PC-9 (cell line): ENCODE results near the gene PER3. TPM values are rescaled to one million over a fixed set of nuclear protein-coding genes. Genes with fewer than 3 reads are reported as not detected.

ENCODE experiments used
- BruUV-seq: library from RNA; stranded (reverse); fragments of 400-500 nt; replicated peaks from 2 replicates; lab custom pipeline; 2021; lab: Mats Ljungman, UMichigan
- CTCF ChIA-PET: fragments of 300-600 bp; sonication (Branson Sonifier 250); formaldehyde crosslinking; loops from one replicate; lab custom pipeline; 2022; ENCODE audit warnings: antibody characterized with exemption; lab: Charles Lee
- POLR2A ChIA-PET: fragments of 300-600 bp; sonication (Branson Sonifier 250); formaldehyde crosslinking; loops from one replicate; lab custom pipeline; 2022; ENCODE audit warnings: antibody characterized with exemption; ENCODE audit not compliant: unreplicated experiment; lab: Charles Lee
- DNase-seq, 2 experiments: peaks; one replicate each; pipeline versions ENCODE4 v3.0.0 to v3.0.0-alpha.2; 2015 to 2022; ENCODE audit warnings: mixed read lengths in 1 of 2
- H2AFZ ChIP-seq: fragments of 200-600 bp; sonication (generic); 2 replicates; pipeline ENCODE4 v1.8.1; 2017; ENCODE audit warnings: antibody characterized with exemption
- H3F3A ChIP-seq: fragments of 200-600 bp; sonication (generic); 2 replicates; pipeline ENCODE4 v1.8.1; 2017; ENCODE audit warnings: antibody characterized with exemption, mild to moderate bottlenecking, low read depth; ENCODE audit not compliant: insufficient read depth
- H3K27ac ChIP-seq: fragments of 200-600 bp; sonication (generic); 2 replicates; pipeline ENCODE4 v1.6.1; 2016; ENCODE audit warnings: mixed run types
- H3K27me3 ChIP-seq: fragments of 200-600 bp; sonication (generic); 2 replicates; pipeline ENCODE4 v1.6.1; 2016; ENCODE audit warnings: low read depth, mixed run types; ENCODE audit not compliant: insufficient read depth
- H3K36me3 ChIP-seq: fragments of 200-600 bp; sonication (generic); 2 replicates; pipeline ENCODE4 v1.6.1; 2016; ENCODE audit warnings: low read depth, mixed run types
- H3K4me1 ChIP-seq: fragments of 200-600 bp; sonication (generic); replicated peaks from 2 replicates; pipeline ENCODE4 v1.6.1; 2016; ENCODE audit warnings: mixed run types; ENCODE audit not compliant: insufficient read depth
- H3K4me2 ChIP-seq: fragments of 200-600 bp; sonication (generic); 2 replicates; pipeline ENCODE4 v1.6.1; 2017; ENCODE audit warnings: mixed run types
- H3K4me3 ChIP-seq: fragments of 200-600 bp; sonication (generic); 2 replicates; pipeline ENCODE4 v1.6.1; 2016; ENCODE audit warnings: mixed run types
- H3K79me2 ChIP-seq: fragments of 200-600 bp; sonication (generic); 2 replicates; pipeline ENCODE4 v1.6.1; 2017; ENCODE audit warnings: low read depth, mixed run types
- H3K9me2 ChIP-seq: fragments of 200-600 bp; sonication (generic); 2 replicates; pipeline ENCODE4 v1.8.1; 2017; ENCODE audit warnings: mild to moderate bottlenecking; ENCODE audit not compliant: insufficient read depth
- H3K9me3 ChIP-seq: fragments of 200-600 bp; sonication (generic); 2 replicates; pipeline ENCODE4 v1.8.1; 2016; ENCODE audit warnings: low read depth; ENCODE audit not compliant: insufficient read depth
- H4K20me1 ChIP-seq: fragments of 200-600 bp; sonication (generic); 2 replicates; pipeline ENCODE4 v1.8.1; 2017; ENCODE audit not compliant: insufficient read depth
- EZH2 ChIP-seq: fragments of 200-600 bp; sonication (generic); IDR thresholded peaks from 2 replicates; pipeline ENCODE4 v1.8.0; 2017; ENCODE audit warnings: antibody characterized with exemption, low read depth
- intact Hi-C: fragments of 100-400 bp; cut with micrococcal nuclease; formaldehyde crosslinking; loops from one replicate; pipeline ENCODE4 v1.10.0; 2022; ENCODE audit not compliant: unreplicated experiment
- total RNA-seq: library from RNA; stranded (reverse); gene quantifications from 2 replicates; pipeline ENCODE4 v1.2.3, GENCODE V29; 2021
- TF ChIP-seq, protein P1 (sequence below): fragments of 200-600 bp; sonication (generic); conservative IDR thresholded peaks from 2 replicates; pipeline ENCODE4 v1.6.1; 2017; ENCODE audit warnings: mixed run types, antibody characterized with exemption, mild to moderate bottlenecking, moderate library complexity

The PER3 gene
- total RNA-seq, 1 experiment from 2014 or later: 25.1 TPM

DNA sequence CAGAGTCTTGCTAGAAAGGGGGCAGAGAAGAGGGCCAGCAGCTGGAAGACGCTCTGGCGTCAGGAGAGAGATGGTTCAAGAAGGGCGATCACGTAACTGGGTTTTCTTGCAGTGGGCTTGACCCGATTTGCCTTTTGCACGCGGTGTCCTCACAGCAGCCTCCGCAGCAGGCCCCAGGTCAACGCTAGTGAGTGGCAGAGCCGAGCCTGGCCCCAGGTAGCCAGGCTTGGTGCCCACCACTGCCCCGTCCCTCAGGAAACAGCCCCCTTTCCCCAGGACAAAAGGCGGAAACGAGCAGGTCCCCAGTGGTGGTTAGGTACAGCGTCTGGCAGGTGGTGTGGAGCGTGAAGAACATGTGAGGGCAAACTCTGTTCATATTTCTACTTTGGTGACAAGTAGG, 77.4 kb downstream of the PER3 start:
- no peaks in the 10 kb centered on the region for H3K4me1 ChIP-seq
- no peaks in the 10 kb centered on the region for H4K20me1 ChIP-seq
- ChIA-PET CTCF (interaction anchor here (0.5 to 0.7 kb wide), 2 partner anchors 80 to 1552 kb away, joined by 3 read pairs; no protein-coding TSS in a partner anchor), POLR2A (no interaction called here)
- H3K36me3 ChIP-seq: no peaks in the 10 kb centered on the region
- H3K27ac ChIP-seq: no peak overlapping the region
- H3K4me2 ChIP-seq: no peak overlapping the region
- H3K79me2 ChIP-seq: no peaks in the 10 kb centered on the region
- intact Hi-C loops: no loop called here
- BruUV-seq: no TSS peak
- TF ChIP-seq, protein P1, sequence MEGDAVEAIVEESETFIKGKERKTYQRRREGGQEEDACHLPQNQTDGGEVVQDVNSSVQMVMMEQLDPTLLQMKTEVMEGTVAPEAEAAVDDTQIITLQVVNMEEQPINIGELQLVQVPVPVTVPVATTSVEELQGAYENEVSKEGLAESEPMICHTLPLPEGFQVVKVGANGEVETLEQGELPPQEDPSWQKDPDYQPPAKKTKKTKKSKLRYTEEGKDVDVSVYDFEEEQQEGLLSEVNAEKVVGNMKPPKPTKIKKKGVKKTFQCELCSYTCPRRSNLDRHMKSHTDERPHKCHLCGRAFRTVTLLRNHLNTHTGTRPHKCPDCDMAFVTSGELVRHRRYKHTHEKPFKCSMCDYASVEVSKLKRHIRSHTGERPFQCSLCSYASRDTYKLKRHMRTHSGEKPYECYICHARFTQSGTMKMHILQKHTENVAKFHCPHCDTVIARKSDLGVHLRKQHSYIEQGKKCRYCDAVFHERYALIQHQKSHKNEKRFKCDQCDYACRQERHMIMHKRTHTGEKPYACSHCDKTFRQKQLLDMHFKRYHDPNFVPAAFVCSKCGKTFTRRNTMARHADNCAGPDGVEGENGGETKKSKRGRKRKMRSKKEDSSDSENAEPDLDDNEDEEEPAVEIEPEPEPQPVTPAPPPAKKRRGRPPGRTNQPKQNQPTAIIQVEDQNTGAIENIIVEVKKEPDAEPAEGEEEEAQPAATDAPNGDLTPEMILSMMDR: no peak
- TF ChIP-seq EZH2: no peak
- H3K4me3 ChIP-seq: no peak overlapping the region
- no peak overlapping the region for H2AFZ ChIP-seq
- no peaks in the 10 kb centered on the region for H3K9me2 ChIP-seq
- H3K9me3 ChIP-seq: no peaks in the 10 kb centered on the region
- no peak for DNase-seq
- no peaks in the 10 kb centered on the region for H3F3A ChIP-seq
- H3K27me3 ChIP-seq: no peaks in the 10 kb centered on the region

DNA sequence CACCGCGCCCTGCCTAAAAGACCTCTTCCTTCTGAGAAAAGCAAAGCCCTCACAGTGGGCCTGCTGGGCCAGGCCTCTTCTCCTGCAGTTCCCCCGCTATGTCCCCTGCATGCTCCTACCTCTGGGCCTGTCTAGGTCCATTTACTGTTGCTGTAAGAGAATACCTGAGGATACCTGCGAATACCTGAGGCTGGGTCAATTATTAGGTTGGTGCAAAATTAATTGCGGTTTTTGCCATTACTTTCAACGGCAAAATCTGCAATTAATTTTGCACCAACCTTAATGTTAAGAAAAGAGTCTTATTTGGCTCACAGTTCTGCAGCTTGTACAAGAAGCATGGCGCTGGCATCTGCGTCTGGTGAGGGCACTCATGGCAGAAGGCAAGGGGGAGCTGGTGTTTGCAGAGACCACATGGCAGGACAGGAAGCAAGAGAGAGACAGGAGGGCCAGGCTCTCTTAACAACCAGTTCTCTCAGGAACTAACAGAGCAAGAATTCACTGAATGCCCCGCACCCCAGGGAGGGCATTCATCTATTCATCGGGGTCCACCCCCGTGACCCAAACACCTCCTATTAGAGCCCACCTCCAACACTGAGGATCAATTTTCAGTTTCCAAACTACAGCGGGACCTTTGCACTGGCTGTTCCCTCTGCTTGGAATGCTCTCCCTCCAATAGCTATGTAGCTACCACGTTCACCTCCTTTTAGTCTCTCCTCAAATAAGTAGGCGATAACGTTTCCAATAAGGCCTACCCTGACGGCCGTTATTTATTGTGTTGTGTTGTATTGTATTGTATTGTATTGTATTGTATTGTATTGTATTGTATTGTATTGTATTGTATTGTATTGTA, 78.3 kb downstream of the PER3 start:
- Histone ChIP-seq H3K9me3 (no peaks in the 10 kb centered on the region), H3K27ac (no peak overlapping the region), H3K4me1 (no peaks in the 10 kb centered on the region), H3F3A (no peaks in the 10 kb centered on the region), H4K20me1 (no peaks in the 10 kb centered on the region), H3K79me2 (no peaks in the 10 kb centered on the region), H3K4me3 (no peak overlapping the region), H3K9me2 (no peaks in the 10 kb centered on the region), H2AFZ (no peak overlapping the region), H3K4me2 (no peak overlapping the region), H3K36me3 (no peaks in the 10 kb centered on the region), H3K27me3 (no peaks in the 10 kb centered on the region)
- no peak for TF ChIP-seq EZH2
- TF ChIP-seq, protein P1: no peak
- intact Hi-C loops: no loop called here
- POLR2A ChIA-PET: no interaction called here
- no TSS peak for BruUV-seq
- DNase-seq: no peak
- CTCF ChIA-PET: interaction anchor here (0.7 kb wide), 1 partner anchor 79 kb away, joined by 3 read pairs; no protein-coding TSS in a partner anchor

DNA sequence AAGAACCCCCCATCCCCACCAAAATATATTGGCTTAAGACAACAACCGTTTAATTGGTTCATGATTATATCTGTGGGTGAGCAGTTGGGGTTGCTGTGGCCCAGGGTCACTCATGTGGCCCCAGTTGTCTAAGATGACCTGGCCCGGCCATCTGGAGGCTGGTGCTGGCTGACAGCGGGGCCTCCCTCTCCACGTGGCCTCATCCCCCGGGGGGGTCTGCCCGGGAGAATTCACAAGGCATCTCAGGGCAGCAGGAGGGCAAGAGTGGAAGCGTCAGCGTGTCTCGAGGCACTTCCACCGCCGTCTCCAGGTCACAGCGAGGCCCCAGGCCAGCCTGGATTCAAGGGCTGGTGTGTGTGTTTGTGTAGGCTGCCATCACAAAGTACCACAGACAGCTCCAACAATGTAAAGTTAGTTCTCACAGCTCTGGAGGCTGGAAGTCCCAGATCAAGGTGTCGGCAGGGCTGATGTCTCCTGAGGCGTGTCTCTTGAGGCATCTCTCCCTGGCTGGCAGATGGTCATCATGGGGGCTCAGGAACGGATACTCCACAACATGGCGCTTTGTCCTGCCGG, 79.8 kb downstream of the PER3 start:
- Histone ChIP-seq H3K27me3 (no peaks in the 10 kb centered on the region), H3K9me2 (no peaks in the 10 kb centered on the region), H2AFZ (no peak overlapping the region), H3F3A (no peaks in the 10 kb centered on the region), H3K4me2 (no peak overlapping the region), H3K36me3 (no peaks in the 10 kb centered on the region), H3K4me3 (no peak overlapping the region), H3K79me2 (no peaks in the 10 kb centered on the region), H3K27ac (no peak overlapping the region), H3K9me3 (no peaks in the 10 kb centered on the region), H4K20me1 (no peaks in the 10 kb centered on the region), H3K4me1 (no peaks in the 10 kb centered on the region)
- no TSS peak for BruUV-seq
- DNase-seq: no peak
- ChIA-PET POLR2A (no interaction called here), CTCF (no interaction called here)
- TF ChIP-seq, protein P1: no peak
- TF ChIP-seq EZH2: no peak
- intact Hi-C loops: no loop called here
